Fibroblast of villous mesenchyme (primary cell): ENCODE data around the gene MAP3K5. TPM values are rescaled to one million over a fixed set of nuclear protein-coding genes. Genes with fewer than 3 reads are reported as not detected.

Experiments used
- DNase-seq: peaks from one replicate; pipeline ENCODE4 v3.0.0-alpha.2; 2010; ENCODE audit warnings: low read depth
- H3K4me3 ChIP-seq: 2 replicates; pipeline ENCODE4 v1.5.1; 2011; ENCODE audit warnings: low read depth, mild to moderate bottlenecking, low read length
- CTCF ChIP-seq: IDR thresholded peaks from 2 replicates; pipeline ENCODE4 v1.5.1; 2012; ENCODE audit warnings: low read depth, mild to moderate bottlenecking, low read length; ENCODE audit not compliant: insufficient read depth
- total RNA-seq: library from RNA; depleted of rRNA; stranded (reverse); fragments of >200 nt; gene quantifications from 2 replicates; pipeline ENCODE4 v1.2.3, GENCODE V29; 2012

The MAP3K5 gene
- total RNA-seq, 1 donor, result 84.6 TPM

- no peak for TF ChIP-seq CTCF
Observed at GRCh38 chr6:136609873-136610706, 182.2 kb downstream of the MAP3K5 start.

GRCh38 chr6:136608991-136609390 is 183.3 kb downstream of the MAP3K5 start:
- H3K4me3 ChIP-seq, result no peak overlapping the region
- TF ChIP-seq CTCF, result no peak
- peak; percentile 82 for DNase-seq

More at GRCh38 chr6:136609873-136610706, 182.2 kb downstream of the MAP3K5 start:
- H3K4me3 ChIP-seq, result no peak overlapping the region
- DNase-seq, result peak; percentile 100

GRCh38 chr6:136607932-136608772 is 184.1 kb downstream of the MAP3K5 start:
- peak; percentile 90 for TF ChIP-seq CTCF
- no peak overlapping the region for H3K4me3 ChIP-seq
- peak; percentile 70 for DNase-seq

- H3K4me3 ChIP-seq, result no peak overlapping the region
- no peak for TF ChIP-seq CTCF
- peak; percentile 73 for DNase-seq
Observed at GRCh38 chr6:136607204-136607931, 184.9 kb downstream of the MAP3K5 start.

GRCh38 chr6:136604928-136605510 is 187.3 kb downstream of the MAP3K5 start:
- no peak overlapping the region for H3K4me3 ChIP-seq
- peak; percentile 85 for DNase-seq
- no peak for TF ChIP-seq CTCF

GRCh38 chr6:136604328-136604825 is 187.9 kb downstream of the MAP3K5 start:
- DNase-seq, result peak; percentile 68
- no peak overlapping the region for H3K4me3 ChIP-seq
- no peak for TF ChIP-seq CTCF
